Cardiac fibroblast (primary cell): ENCODE measurements around the gene NKX1-2.
A peak's percentile ranks its signal among the peaks of the same experiment; 100 is the strongest.

ENCODE experiments used
- DNase-seq, 2 donors: peaks; one replicate each; pipeline versions ENCODE4 v3.0.0 to v3.0.0-alpha.2; 2010; ENCODE audit warnings: low read depth in 2 of 2
- H3K4me3 ChIP-seq, 2 donors: replicated peaks in 1 of 2; 1 replicate in 1 of 2; 2 replicates in 1 of 2; pipeline ENCODE4 v1.5.1; 2011; ENCODE audit warnings: low read depth in 2 of 2, low read length in 2 of 2, mild to moderate bottlenecking in 2 of 2, moderate library complexity in 1 of 2
- CTCF ChIP-seq: IDR thresholded peaks from one replicate; pipeline ENCODE4 v1.5.1; 2011; ENCODE audit warnings: low read depth, mild to moderate bottlenecking, low read length, inconsistent platforms

NKX1-2 gene

GRCh38 chr10:124403548-124403947, 46.3 kb downstream of the NKX1-2 start:
- TF ChIP-seq CTCF: peak; percentile 60
- H3K4me3 ChIP-seq: no peak overlapping the region
- DNase-seq: peak; percentile 89

- TF ChIP-seq CTCF: no peak
- no peak overlapping the region for H3K4me3 ChIP-seq
Measured at GRCh38 chr10:124402273-124402672, 47.6 kb downstream of the NKX1-2 start.

GRCh38 chr10:124401633-124402032, 48.2 kb downstream of the NKX1-2 start:
- H3K4me3 ChIP-seq: no peak overlapping the region
- TF ChIP-seq CTCF: no peak
- DNase-seq: no peak

More at GRCh38 chr10:124402273-124402672, 47.6 kb downstream of the NKX1-2 start:
- no peak for DNase-seq
